Measurements from ENCODE around the gene PNMA8A.

Gene PNMA8A

DNA sequence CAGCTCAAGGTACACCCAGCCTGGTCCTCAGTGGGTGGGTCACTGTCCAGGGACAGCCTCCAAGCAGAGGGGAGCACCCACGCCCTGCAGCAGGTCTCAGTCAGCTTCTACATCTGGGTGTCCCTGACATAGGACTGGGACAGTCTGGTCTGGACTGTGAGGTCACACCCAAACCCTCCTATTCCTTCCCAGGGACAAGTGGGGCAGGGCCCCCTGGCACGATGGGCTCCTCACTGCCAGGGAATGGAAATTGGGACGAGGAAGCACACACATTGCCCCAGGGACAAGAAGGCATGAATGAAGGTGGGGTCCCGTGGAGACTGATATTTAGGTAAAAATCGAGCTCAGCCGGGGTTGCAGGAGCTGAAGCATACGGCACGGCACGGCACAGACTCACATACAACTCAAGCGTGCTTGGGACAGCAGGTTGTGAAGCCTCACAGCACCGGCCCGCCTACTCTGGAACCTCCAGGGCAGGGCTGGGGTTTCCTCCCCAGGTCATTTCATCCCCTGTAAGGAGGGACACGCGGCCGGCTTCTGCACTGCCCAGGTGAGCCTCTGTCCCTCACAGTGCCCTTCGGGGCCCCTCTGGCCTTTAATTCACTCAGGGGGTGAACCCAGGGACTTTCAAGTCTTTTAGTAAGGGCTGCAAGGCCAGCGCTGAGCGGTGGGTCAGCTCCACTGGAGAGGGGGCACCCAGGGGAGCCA lies 20.8 kb upstream of the PNMA8A start:
- no peak for DNase-seq

DNA sequence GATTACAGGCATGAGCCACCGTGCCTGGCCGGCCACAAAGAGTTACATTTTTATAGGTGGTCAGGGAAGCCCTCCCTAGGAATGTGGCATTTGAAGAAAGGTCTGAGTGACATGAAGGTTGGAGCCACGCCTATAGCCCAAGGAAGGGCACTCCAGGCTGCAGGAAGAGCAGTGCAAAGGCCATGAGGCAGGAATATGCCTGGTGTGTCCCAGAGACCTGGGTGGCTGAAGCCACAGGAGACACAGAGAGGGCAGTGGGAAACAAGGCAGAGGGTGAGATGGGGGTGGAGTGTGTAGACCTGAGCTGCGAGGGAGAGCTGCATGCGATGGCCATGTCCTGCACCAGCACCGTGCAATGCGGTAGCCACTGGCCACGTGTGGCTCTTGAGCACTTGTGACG lies 19.4 kb upstream of the PNMA8A start:
- no peak for DNase-seq

DNA sequence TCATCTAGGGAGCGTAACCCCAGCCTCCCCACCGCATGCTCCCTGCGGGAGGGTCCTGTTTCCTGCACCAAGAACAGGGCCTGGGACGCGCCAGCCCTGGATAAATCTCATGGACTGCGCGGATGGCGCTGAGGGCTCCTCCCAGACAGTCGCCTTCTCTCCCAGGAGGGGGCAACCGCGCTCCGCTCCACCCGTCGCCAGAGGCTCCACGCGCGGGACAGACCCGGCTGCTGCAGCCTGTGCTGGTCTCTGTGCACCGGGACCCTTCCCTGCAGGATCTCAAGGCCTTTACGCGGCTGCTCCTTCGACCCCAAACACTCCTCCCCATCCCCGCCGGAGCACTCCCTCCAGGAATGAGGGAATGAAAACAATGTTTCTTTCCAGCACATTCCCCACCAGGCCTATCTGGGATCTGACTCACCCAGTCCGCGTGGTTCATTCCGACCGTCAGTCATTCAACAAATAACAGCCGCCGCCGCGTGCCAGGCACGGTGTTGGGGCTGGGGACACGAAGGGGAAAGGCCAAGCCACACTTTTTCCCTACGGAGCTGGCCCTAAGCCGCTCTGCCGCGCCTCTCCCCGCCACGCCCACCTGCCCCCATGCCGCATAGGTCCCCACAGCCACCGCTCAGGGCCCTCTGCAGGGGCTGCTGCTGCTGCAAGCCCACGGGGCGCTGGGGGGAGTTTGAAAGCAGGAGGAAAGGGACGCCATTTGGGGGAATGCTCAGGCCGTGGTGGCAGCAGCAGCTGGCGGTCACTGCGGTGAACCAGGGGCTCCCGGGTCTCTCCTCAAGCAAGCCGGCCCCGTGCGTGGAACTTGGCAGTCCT lies 18.3 kb upstream of the PNMA8A start:
- DNase-seq = no peak

DNA sequence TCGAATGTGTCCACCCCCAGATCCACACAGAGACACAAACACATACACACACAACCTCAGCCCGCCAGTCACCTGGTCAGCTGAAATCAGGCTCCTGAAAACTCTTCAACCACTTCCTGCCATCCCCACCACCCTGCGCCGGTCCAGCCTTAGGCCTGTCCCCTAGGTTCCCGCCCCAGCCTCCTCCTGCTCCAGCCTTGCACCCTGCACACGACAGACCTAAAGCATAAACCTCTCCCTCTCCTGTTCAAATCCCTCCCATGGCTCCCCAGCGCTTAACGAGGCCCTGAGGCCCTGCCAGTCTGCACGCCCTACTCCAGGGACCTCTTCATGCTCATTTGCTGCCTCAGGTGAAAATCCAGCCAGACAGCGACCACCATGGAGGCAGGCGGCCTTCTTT lies 17.2 kb upstream of the PNMA8A start:
- peak; percentile 61 for DNase-seq

DNA sequence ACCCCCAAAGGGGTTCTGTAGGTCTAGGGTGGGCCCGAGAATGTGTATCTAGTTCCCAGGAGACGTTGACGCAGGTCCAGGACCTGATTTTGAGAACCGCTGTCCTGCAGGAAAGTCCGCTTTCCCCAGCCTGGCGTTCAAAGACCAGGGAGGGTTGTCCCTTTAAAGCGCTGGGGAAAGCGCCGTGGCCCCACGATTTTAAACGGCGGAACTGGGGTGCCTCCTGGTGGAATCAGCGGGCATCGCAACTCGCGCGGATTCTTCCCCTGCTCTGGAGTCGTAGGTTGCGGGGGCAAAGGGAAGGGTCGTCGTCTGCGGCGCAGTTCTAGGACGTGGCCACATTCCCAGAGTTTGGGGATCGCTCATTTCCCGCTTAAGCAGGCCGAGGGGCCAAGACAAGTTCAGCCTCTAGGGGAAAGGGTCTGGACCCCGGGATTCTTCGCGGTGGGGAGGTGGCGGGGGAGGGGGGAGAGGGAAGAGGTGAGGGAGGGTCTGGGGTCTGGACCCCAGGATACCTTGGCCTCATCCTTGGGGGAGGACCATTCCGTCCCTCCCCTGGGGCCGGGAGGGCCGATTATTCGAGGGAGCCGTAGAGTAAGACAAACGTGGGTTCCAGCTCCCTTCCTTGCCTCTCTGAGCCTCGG lies 16.6 kb upstream of the PNMA8A start:
- no peak for DNase-seq

DNA sequence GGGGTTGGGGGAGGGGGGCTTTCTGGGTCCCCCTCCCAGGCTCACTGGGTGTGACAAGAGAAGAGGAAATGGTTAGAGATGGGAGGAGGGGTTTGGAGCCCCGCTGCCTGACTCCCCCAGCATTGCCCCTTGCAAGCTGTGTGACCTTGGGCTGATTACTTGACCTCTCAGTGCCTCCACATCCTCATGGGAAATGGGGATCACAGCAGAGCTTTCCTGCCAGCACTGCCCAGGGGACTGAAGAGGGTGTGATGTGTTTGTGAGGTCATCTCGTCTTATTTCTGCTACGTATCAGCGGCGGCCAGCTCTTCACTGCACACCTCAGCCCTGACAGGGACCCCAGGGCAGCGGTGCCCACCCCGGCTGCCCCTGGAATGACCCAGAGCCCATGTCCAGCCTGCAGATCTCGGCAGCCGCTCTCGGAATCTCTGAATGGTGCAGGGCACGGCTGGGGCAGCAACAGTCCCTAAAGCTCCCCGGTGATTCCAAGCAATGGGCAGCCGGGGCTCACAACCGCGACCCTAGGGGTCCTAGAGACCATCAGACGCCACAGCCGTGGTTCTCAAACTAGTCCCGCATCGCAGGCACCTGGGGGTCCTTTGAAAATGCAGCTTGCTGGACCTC lies 15.9 kb upstream of the PNMA8A start:
- no peak for DNase-seq

DNA sequence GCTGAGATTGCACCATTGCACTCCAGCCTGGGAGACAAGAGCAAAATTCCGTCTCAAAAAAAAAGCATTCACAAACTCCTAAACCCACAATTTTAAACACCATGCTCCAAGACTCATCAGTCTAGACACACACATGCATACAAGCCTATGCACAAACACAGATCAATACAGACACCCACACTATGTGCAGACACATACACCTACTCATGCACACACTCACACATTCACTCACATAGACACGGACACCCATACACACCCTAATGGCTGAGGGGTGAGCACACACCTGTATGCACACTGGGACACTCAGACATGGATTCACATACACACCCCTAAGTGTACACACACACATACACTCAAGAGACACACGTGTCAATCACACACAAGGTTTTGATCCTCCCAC lies 15.0 kb upstream of the PNMA8A start:
- no peak for DNase-seq

DNA sequence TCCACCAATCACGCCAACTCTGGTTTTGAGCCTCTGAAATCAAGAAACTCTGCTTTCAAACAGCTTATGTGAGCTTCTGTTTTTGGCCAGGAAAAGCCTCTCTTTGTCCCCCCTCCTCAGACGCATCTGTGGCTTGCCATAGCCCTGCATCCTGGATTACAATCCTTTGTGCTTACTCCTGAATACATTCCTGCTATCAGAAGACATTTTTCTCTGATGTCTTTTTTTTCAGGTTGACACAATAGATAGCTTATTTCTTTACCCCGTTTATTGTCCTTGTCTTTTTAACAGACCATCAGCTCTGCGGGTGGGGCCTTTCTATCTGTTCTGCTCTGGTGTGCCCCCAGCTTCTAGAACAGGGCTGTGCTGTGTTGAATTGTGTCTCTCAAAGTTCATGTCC lies 13.3 kb upstream of the PNMA8A start:
- DNase-seq = no peak

DNA sequence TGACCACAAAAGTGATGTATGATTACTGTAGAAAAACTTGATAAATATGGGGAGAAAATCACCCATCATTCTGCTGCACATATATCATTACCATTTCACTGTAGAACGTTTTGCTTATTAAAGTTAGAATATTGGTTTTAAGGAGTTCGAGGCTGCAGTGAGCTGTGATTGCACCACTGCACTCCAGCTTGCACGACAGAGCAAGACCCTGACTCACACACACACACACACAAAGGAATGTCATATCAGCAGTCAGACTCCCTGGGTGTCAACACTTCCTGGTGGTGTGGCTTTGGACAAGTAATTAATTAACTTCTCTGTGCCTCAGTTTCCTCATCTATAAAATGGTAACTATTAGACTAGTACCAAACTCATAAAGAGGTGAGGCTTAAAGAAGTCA lies 11.3 kb upstream of the PNMA8A start:
- DNase-seq = no peak

DNA sequence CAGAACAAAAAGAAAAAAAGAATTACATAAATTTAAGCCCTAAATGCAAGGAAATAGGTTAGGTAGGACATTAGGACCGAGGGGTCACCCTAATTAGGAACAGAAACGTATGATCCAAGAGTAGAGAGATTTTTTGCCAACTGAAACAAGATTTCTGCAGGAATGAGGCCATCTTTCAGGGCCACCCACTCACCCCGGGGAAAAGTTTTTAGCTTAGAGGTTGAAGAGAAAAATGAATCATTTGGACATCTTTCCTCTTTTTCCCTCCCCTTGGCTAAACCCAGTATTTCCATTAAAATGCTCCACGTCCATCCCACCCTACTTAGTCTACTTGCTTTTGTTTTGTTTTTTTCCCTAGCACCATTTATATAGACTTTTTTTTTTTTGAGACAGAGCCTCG lies 10.6 kb upstream of the PNMA8A start:
- no peak for DNase-seq

DNA sequence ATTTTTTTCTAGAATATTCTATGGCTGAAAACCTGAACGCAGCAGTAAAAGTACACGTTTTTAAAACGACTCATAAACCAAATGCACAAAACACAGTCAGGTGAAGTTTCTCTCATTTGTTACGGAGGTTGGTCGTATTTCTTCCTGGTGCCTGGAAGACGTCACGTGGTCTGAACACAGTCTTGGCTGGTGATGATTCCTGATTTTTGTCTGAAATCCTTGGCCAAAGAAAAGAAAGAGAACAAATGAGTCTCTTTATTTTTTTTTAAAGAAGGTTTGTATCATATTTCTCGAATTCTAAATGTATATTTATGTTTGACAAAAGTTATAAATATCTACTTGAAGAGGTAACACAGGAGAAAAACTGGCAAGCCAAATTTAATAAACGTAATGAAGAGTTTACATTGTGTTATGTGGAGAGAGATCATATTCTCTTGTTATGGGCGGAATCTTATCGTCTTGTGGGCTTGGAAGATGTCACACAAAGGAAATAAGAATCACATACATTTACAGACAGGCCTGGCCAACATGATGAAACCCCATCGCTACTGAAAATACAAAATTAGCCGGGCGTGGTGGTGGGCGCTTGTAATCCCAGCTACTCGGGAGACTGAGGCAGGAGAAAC lies 10.0 kb upstream of the PNMA8A start:
- DNase-seq = no peak

DNA sequence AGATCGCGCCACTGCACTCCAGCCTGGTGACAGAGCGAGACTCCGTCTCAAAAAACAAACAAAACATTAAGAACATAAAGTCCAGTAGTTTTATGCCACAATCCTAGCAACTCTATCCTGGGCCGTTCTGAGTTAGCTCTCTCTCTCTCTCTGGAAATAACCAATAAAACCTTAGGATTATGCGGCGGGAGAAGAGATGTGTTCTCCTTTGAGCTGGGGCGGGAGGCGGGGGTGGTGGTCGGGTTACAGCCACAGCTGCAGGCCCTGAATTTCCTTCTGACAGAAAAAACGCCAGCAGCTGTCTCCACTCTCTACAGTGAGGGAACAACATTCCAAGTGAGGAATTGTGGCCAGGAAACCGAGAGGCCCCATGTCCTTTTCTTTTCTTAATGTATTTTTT lies 9.1 kb upstream of the PNMA8A start:
- DNase-seq = no peak

DNA sequence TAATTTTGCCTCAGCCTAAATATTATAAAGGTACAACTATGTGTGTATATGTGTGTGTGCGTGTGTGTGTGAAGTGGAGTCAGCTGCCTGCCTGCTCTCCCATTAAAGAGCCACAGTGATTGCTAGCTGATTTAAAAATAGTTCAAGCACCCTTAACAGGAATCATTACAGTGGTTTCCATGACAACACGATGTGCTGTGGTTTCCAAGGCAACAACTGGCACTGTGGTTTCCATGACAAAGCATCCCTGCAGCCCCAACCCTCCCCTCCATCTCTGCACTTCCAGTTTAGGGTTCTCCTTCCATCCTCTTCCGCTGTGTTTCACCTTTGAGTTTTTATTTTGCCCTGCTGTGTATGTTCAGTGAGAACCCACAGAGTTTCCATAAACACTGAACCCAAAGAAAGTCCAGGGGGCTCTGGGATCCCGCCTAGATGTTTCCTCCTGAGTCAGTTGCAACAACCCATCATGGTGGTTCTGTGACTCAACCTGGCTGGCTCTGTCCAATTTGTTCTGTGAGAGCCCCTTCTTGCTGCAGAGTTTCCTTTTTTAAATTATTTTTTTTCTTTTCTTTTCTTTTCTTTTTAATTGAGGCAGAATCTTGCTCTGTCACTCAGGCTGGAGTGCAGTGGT lies 7.1 kb upstream of the PNMA8A start:
- no peak for DNase-seq

DNA sequence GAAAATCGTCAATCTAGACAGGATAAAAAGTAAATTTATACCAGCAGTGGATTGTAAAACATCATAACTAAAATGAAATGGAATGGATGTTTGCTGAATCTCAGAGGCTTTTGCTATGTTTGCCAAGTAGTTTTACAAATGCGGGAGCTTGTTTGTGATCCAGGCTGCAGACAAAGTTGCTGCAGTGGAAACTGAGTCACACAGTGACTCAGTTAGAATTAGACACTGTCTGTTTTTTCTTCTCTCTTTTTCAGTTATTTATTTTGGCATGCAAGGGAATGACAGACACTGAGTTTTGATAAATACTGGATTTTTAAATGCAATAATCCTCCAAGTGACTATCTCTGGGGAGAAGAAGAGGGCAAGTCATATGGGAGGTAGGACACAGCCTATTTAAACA lies 4.6 kb upstream of the PNMA8A start:
- DNase-seq = no peak

DNA sequence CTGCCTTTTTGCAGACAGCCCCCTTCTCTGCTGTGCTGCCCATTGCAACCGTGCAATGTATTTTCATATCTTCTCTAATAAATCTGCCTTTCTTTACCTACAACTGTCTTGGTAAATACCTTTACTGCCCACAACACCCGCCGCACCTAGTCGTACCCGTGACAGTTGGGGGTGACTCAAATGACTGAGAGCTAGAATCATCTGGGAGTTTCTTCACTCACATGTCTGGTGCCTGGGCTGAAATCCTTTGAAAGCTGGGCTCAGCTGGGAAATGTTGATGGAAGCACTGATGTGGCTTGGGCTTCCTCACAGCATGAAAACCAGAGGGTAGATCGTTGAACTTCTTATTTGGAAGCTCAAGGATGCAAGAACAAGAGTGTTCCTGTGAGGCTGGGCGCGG lies 2.8 kb upstream of the PNMA8A start:
- no peak for DNase-seq

DNA sequence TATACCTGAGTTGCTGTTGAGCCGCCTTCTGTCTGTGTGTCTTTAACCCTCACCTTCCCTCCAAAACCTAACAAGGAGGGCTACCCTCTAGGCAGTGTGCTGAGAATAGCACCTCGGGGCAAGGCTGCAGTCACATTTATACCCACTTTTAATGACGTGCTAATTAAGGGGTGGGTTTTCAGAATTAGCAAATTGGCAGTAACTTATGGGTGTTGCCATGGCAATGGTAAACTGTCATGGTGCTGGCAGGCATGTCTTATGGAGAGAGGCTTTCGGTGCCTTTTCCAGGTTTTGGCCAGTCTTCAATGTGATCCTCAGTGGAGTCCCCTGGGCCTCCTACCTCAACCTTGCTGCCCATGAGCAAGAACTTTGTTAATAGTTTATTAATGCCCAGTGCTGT lies 1.2 kb upstream of the PNMA8A start:
- no peak for DNase-seq

DNA sequence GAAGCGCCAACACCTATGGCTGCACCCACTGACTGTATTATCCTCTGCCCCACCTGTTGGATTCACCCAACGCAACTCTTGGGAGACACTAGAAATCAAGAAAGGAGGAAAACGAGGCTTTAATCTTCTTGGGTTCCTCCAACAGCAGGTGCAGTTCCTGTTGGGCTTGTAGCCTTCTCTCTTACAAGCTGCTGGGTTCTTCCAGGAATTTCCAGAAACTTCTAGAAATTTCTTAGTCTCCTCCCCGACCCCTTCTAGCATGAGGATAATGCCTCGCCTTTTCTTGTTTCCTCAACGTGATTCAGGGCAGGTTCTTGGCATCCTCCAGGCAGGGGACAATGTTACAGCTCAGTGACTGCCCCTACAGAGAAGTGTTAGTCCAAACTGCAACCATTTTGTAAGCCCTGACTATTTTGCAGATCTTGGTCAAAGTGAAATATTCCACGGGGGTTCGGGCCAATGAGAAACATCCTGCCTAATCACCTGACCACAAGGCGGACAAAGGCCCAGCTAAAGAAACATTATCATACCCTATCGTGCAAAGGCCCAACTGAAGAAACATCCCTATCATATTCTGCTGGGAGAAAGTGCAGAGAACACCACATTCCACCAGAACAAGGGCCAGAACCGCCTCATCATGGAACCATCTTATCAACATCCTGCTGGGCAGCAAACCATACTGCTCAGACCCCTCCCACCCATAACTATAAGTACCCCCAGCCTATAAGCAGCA lies 614 bp upstream of the PNMA8A start:
- DNase-seq = no peak

DNA sequence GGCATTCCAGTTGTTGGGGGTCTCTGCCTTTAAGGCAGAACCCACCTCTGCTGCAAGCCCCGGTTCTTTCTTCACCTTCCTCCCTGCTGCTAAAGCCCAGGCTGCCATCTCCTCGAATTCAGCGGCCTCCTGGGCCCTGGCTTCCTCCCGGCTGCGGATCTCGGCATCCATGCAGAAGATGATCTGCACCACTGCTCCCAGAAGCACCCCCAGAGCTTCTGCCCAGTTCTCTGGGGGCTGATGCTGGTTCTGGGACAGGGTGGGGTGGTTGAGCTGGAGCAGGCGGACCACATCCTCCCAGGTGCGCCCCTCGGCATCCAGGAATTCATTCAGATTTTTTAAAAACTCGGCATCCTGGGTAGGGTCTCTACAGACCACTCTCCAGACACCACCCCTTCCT lies 987 bp downstream of the PNMA8A start:
- no peak for DNase-seq

DNA sequence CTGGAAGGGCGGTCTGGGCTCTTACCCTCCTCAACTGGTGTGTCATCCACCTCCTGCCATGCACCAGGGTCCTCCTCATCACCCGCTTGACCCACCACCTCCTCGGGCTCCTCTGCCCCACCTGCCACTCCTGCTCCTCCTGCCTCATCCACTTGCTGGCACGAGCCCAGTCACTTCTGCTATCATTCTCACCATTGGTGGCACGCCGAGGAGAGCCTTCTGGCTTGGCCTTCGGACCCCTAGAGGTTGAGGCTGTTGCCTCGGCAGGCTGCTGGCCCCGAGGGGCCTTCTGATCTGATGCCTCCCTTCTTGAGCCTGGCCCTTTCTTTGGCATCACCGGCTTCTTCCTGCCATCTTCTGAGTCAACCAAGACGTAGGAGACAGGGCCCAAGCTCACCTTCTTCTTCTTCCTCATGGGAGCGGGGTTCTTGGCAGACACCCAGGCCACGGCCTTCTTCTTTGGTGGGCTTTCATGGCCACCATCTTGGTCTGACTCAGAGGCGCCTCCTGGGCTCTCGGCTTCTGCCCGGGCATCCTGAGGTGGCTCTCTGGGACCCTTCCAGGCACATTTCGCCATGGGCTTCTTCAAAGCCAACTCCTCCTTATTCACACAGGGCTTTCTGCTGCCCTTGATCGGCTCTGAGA lies 1.7 kb downstream of the PNMA8A start:
- no peak for DNase-seq

DNA sequence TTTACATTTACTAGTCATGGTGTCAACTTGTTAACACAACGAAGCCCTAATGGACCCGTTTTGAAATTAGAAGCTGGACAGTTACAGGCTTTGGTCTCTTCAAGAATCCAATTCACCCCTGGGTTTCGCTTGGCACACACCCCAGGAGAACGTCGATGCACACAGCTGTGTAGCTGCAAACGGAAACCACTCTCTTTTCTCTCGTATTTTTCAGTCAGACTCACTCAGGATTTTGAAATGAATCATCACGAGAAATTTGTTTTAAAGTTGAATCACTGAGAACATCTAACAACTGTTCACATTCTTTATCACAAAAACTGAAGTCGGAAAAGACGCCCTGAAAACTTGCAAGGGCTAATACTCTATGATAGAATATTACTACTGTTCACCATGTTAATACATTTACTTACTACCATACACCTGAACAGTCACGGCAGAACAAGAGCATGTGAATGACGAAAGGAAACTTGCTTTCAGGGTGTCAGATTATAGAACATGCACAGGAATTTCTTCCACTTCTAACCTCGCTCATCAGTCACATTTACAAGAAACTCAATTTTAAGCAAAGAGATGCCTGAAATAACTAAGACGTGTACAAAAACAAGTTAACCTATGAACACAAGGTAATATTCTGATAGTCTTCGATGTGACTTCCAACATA lies 4.7 kb downstream of the PNMA8A start:
- DNase-seq = no peak

DNA sequence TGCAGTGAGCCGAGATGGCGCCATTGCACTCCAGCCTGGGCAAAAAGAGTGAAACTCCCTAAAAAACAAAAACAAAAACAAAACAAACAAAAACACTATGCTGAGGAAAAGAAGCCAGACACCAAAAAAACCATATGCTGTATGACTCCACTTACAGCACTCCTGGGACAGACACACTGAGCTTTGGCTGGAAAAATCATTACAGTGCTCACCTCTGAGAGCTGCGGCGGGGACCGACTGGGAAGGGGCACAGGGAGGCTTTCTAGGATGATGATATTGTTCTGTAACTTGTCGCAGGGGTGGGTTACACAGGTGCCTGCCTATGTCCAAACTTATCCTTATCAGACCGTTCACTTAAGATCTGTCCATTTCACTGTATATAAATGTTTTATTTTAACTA lies 7.8 kb downstream of the PNMA8A start:
- no peak for DNase-seq

All from DMS79 (cell line).